ENCODE measurements around the gene PIRT.

- TF ChIP-seq CTCF (conservative IDR thresholded peaks at IDR 0.05; ENCODE audit: low read length) (no peak), EZH2phosphoT487 (IDR thresholded peaks at IDR 0.05; ENCODE audit: borderline replicate concordance) (no peak)
Observed at GRCh38 chr17:10875430-10875851, 37.6 kb upstream of the PIRT start.

Measured in Loucy (cell line).